Sigmoid colon (tissue), 7 donors: ENCODE results near the gene ZNF442. TPM values are rescaled to one million over a fixed set of nuclear protein-coding genes. Genes with fewer than 3 reads are reported as not detected.
"Not testable (repeated sequence)": the region's sequence is repeated elsewhere in the genome, so short reads cannot be mapped to it uniquely, and the experiment has no call there.

Experiments
- DNase-seq: peaks from one replicate; pipeline ENCODE4 v3.0.0-alpha.2; 2019
- H3K27ac ChIP-seq, 4 donors: fragments of 200-600 bp; sonication (generic); one replicate each; pipeline ENCODE4 v1.5.1; 2016 to 2019; ENCODE audit warnings: mild to moderate bottlenecking in 1 of 4
- H3K27me3 ChIP-seq, 3 donors: fragments of 200-600 bp; sonication (generic); one replicate each; pipeline ENCODE4 v1.5.1; 2019; ENCODE audit warnings: mild to moderate bottlenecking in 1 of 3
- H3K36me3 ChIP-seq, 4 donors: fragments of 200-600 bp; sonication (generic); one replicate each; pipeline ENCODE4 v1.5.1; 2016 to 2019
- H3K4me1 ChIP-seq, 4 donors: fragments of 200-600 bp; sonication (generic); one replicate each; pipeline ENCODE4 v1.5.1; 2017 to 2019
- H3K4me3 ChIP-seq, 4 donors: fragments of 200-600 bp; sonication (generic); one replicate each; pipeline ENCODE4 v1.5.1; 2017 to 2019; ENCODE audit warnings: mild to moderate bottlenecking in 2 of 4, moderate library complexity in 1 of 4
- H3K9me3 ChIP-seq, 4 donors: fragments of 200-600 bp in 3 of 4; sonication (generic) in 3 of 4; one replicate each; pipeline versions ENCODE4 v1.5.1 to v1.6.1; 2013 to 2019
- EP300 ChIP-seq, 4 donors: sonication (generic); formaldehyde crosslinking; IDR thresholded peaks; one replicate each; pipeline ENCODE4 v1.6.1; 2017; ENCODE audit warnings: antibody characterized with exemption in 4 of 4
- POLR2A ChIP-seq, 2 donors: fragments of 450-650 bp; IDR thresholded peaks; one replicate each; pipeline ENCODE4 v1.6.1; 2016; ENCODE audit warnings: antibody characterized with exemption in 2 of 2, mild to moderate bottlenecking in 2 of 2, moderate library complexity in 2 of 2
- POLR2AphosphoS5 ChIP-seq, 4 donors: sonication (generic); formaldehyde crosslinking; IDR thresholded peaks; one replicate each; pipeline ENCODE4 v1.6.1; 2017; ENCODE audit warnings: antibody characterized with exemption in 4 of 4
- WGBS, 2 donors: extraction: QIAGEN DNeasy Blood & Tissue Kit; methylation state at CpG; one replicate each; pipeline ENCODE4 v1.1.7; 2013; 5-methylcytosine and 5-hydroxymethylcytosine counted together
- intact Hi-C: fragments of 100-400 bp; cut with DNase I; formaldehyde crosslinking; loops from one replicate; pipeline ENCODE4 v1.15.1; 2023
- polyA plus RNA-seq, 3 donors: library from polyadenylated mRNA; stranded (reverse); fragments of 200-250 nt; gene quantifications; one replicate each; pipeline ENCODE4 v1.2.3, GENCODE V29; 2013
- total RNA-seq, 4 donors: library from RNA; depleted of rRNA; stranded (reverse); fragments of >200 nt; gene quantifications; one replicate each; pipeline ENCODE4 v1.1.0, GENCODE V29; 2016
- TF ChIP-seq, protein P1 (sequence below), 4 experiments: fragments of 450-650 bp in 3 of 4; fragments of 200-600 bp in 1 of 4; IDR thresholded peaks; one replicate each; pipeline ENCODE4 v1.5.1; 2016 to 2019; ENCODE audit warnings: antibody characterized with exemption in 4 of 4, mild to moderate bottlenecking in 3 of 4, moderate library complexity in 2 of 4
- donor health status: healthy with polysubstance abuse.
- donor health status: Bipolar disorder and iron deficiency.
- donor health status: healthy.

The ZNF442 gene
- total and polyA plus RNA-seq, 7 donors: under 0.01 to 3.2 (median 1.2) TPM

DNA sequence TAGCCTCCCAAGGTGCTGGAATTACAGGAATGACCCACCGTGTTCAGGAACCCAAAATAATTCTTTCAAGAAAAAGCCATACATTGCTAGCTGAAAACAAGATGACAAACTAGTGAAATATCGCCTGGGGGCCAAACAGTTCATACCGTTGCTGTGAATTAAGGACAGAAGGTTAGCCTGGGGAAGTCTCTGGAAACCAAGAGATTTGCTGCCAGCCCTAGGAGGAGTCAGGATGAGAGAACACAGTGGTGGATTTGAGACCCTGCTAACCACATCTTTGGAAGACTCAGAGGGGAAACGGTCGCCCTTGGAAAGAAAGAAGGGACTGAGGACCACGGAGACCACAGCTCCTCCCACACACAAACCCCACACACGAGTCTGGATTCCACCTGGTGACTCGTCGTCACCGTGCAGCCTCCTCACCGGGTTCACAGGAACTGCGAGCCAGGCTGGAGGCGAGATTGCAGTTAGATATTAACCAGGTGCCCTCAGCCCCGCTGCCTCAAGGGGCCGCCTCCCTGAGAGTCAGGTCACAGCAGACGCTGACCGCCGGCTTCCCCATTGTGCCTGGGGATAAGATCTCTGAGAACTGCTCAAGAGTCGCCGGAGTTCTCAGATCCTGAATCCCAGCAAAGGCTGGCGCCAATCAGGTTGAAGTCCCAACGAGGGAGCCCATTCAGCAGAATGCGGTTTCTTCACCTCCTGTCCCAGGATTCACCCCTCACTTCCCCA, 34.6 kb upstream of the ZNF442 start:
- H3K9me3 ChIP-seq, H3K27me3 ChIP-seq, H3K36me3 ChIP-seq, H3K4me1 ChIP-seq: not testable (repeated sequence)
- intact Hi-C loops: loop anchor here (1.0 to 2.0 kb wide), 3 partner anchors 33 to 151 kb away; partner anchors contain the start of genes ZNF443 and ZNF564
- H3K27ac ChIP-seq: peak overlapping the region; percentile 84 to 92 (median 88)
- TF ChIP-seq POLR2AphosphoS5 (IDR thresholded peaks at IDR 0.05): peak in 2 of 4 donors; percentile 22 to 37
- WGBS, 2 donors: 1 to 2% methylated on average over 23 of the region's 23 CpGs
- DNase-seq: peak; percentile 65
- peak overlapping the region; percentile 58 to 79 (median 66) for H3K4me3 ChIP-seq

DNA sequence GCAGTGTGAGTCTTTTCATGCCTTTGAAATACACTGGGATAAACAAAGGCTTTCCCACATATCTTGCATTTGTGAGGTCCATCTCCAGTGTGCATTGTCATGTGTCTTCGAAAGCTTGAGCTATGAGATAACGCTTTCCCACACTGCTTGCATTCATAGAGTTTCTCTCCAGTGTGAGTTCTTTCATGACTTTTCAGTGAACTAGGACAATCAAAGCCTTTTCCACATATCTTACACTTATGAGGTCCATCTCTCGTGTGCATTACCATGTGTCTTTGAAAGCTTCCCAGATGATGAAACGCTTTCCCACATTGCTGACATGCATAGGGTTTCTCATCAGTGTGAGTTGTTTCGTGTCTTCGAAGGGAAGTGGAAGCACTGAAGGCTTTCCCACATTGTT, 25.7 kb upstream of the ZNF442 start:
- H3K27ac ChIP-seq, H3K27me3 ChIP-seq, intact Hi-C loops, H3K9me3 ChIP-seq, DNase-seq, H3K4me1 ChIP-seq, H3K4me3 ChIP-seq: not testable (repeated sequence)
- H3K36me3 ChIP-seq: peaks cover 0 to 24% (median 10%) of the 10 kb centered on the region in 4 donors
- WGBS, 2 donors: 97 to 98% methylated on average over 6 of the region's 6 CpGs

DNA sequence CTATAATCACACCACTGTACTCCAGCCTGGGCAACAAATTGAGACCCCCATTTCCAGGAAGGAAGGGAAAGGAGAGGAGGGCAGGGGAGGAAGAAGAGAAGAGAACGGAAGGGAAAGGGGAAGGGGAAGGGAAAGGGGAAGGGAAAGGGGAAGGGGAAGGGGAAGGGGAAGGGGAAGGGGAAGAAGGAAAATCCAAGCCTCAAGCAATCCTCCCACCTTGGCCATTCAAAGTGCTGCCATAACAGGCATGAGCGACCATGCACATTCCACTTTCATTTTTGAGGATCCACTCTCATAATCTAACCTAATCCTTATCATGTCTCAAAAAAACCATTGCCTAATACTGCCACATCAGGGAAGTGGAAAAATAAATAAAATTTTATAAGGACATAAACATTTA, 20.9 kb upstream of the ZNF442 start:
- not testable (repeated sequence) for H3K27ac ChIP-seq

DNA sequence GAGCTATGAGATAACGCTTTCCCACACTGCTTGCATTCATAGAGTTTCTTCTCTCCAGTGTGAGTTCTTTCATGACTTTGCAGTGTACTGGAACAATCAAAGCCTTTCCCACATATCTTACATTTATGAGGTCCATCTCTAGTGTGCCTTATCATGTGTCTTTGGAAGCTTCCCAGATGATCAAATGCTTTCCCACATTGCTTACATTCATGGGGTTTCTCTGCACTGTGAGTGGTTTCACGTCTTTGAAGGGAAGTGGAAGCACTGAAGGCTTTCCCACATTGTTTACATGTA, 14.9 kb upstream of the ZNF442 start:
- peaks cover 0 to 37% (median 16%) of the 10 kb centered on the region in 4 donors for H3K36me3 ChIP-seq
- no peaks in the 10 kb centered on the region for H3K4me1 ChIP-seq
- peaks cover 0 to 24% (median 7%) of the 10 kb centered on the region in 4 donors for H3K9me3 ChIP-seq
- H3K27ac ChIP-seq: no peak overlapping the region
- DNase-seq: no peak
- TF ChIP-seq, protein P1, sequence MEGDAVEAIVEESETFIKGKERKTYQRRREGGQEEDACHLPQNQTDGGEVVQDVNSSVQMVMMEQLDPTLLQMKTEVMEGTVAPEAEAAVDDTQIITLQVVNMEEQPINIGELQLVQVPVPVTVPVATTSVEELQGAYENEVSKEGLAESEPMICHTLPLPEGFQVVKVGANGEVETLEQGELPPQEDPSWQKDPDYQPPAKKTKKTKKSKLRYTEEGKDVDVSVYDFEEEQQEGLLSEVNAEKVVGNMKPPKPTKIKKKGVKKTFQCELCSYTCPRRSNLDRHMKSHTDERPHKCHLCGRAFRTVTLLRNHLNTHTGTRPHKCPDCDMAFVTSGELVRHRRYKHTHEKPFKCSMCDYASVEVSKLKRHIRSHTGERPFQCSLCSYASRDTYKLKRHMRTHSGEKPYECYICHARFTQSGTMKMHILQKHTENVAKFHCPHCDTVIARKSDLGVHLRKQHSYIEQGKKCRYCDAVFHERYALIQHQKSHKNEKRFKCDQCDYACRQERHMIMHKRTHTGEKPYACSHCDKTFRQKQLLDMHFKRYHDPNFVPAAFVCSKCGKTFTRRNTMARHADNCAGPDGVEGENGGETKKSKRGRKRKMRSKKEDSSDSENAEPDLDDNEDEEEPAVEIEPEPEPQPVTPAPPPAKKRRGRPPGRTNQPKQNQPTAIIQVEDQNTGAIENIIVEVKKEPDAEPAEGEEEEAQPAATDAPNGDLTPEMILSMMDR (IDR thresholded peaks at IDR 0.05): no peak
- TF ChIP-seq EP300 (IDR thresholded peaks at IDR 0.05): no peak
- TF ChIP-seq POLR2A (IDR thresholded peaks at IDR 0.05): no peak
- no peak for TF ChIP-seq POLR2AphosphoS5 (IDR thresholded peaks at IDR 0.05)
- no peak overlapping the region for H3K4me3 ChIP-seq
- WGBS, 2 donors: 49 to 95% methylated on average over 2 of the region's 2 CpGs
- intact Hi-C loops: no loop called here
- no peaks in the 10 kb centered on the region for H3K27me3 ChIP-seq

More for the DNA sequence above, 20.9 kb upstream of the ZNF442 start:
- H3K27me3 ChIP-seq, intact Hi-C loops, H3K4me3 ChIP-seq, H3K9me3 ChIP-seq, H3K4me1 ChIP-seq, DNase-seq: not testable (repeated sequence)
- WGBS, 2 donors: 85 to 92% methylated on average over 2 of the region's 2 CpGs
- H3K36me3 ChIP-seq: peaks cover 2 to 29% (median 10%) of the 10 kb centered on the region in 4 donors

DNA sequence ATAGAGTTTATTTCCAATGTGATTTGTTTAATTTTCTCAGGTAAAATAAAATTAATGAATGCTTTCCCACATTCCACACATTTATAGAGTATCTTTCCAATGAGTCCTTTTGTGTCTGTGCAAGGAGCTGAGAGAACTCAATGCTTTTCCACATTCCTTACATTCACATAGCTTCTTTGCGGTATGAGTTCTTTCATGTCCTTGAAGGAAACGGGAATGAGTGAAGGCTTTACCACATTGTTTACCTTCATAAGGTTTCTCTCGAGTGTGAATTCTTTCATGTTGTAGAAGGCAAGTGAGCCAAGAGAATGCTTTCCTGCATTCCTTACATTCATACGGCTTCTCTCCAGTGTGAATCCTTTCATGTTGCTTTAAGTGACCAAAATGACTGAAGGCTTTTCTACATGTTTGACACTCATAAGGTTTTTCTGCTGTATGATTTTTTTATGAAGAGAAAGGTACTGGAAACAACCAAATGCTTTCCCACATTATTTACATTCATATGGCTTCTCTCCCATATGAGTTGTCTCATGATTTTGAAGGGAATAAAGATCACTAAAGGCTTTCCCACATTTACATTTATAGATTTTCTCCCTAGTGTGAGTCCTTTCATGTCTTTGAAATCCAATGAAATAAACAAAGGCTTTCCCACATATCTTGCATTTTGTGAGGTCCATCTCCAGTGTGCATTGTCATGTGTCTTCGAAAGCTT, 14.4 kb upstream of the ZNF442 start:
- Histone ChIP-seq H3K27me3 (no peaks in the 10 kb centered on the region), H3K4me1 (no peaks in the 10 kb centered on the region), H3K27ac (no peak overlapping the region), H3K4me3 (no peak overlapping the region), H3K9me3 (peaks cover 0 to 24% (median 7%) of the 10 kb centered on the region in 4 donors), H3K36me3 (peaks cover 0 to 37% (median 16%) of the 10 kb centered on the region in 4 donors)
- TF ChIP-seq POLR2A (IDR thresholded peaks at IDR 0.05) (no peak), EP300 (IDR thresholded peaks at IDR 0.05) (no peak), POLR2AphosphoS5 (IDR thresholded peaks at IDR 0.05) (no peak)
- TF ChIP-seq, protein P1 (IDR thresholded peaks at IDR 0.05): no peak
- WGBS, 2 donors: 91 to 95% methylated on average over 5 of the region's 5 CpGs
- intact Hi-C loops: no loop called here
- DNase-seq: no peak

DNA sequence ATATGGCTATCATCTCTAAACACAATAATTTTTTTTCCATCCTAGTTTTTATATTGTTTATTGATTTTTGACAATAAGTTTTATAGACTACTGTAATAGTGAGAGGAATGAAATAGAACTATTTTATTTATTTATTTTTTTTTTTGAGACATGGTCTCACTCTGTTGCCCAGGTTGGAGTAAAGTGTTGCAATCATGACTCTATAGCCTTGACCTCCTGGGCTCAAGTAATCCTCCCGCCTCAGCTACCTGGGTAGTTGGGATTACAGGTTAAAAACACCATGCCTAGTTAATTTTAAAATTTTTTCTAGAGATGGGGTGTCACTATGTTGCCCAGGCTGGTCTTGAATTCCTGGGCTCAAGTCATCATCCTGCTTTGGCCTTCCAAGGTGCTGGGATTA, 8.5 kb upstream of the ZNF442 start:
- peaks cover 0 to 11% (median 0%) of the 10 kb centered on the region in 4 donors for H3K9me3 ChIP-seq
- H3K4me1 ChIP-seq: no peaks in the 10 kb centered on the region
- no peak overlapping the region for H3K27ac ChIP-seq
- no peaks in the 10 kb centered on the region for H3K36me3 ChIP-seq
- WGBS, 2 donors: 95% methylated on average over 1 of the region's 1 CpG
- no peak overlapping the region for H3K4me3 ChIP-seq
- intact Hi-C loops: no loop called here
- H3K27me3 ChIP-seq: no peaks in the 10 kb centered on the region
- DNase-seq: no peak
- TF ChIP-seq, protein P1 (IDR thresholded peaks at IDR 0.05): no peak
- TF ChIP-seq POLR2A (IDR thresholded peaks at IDR 0.05) (no peak), EP300 (IDR thresholded peaks at IDR 0.05) (no peak), POLR2AphosphoS5 (IDR thresholded peaks at IDR 0.05) (no peak)
